Measurements from ENCODE around the gene LRP2. TPM values are rescaled to one million over a fixed set of nuclear protein-coding genes. Genes with fewer than 3 reads are reported as not detected.
"Not testable (repeated sequence)": the region's sequence is repeated elsewhere in the genome, so short reads cannot be mapped to it uniquely, and the experiment has no call there.

LRP2 gene
- total and polyA plus RNA-seq, 4 donors = 0.19 to 5.7 (median 0.40) TPM

DNA sequence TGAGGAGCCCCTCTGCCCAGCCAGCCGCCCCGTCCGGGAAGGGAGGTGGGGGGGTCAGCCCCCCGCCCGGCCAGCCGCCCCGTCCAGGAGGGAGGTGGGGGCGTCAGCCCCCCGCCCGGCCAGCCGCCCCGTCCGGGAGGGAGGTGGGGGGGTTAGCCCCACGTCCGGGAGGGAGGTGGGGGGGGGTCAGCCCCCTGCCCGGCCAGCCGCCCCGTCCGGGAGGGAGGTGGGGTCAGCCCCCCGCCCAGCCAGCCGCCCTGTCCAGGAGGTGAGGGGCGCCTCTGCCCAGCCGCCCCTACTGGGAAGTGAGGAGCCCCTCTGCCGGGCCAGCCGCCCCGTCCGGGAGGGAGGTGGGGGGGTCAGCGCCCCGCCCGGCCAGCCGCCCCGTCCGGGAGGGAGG is 34.5 kb downstream of the LRP2 start:
- not testable (repeated sequence) for H3K9me3 ChIP-seq (ENCODE audit: control insufficient read depth in 4 of 4, low read length in 3 of 4); DNase-seq (ENCODE audit: low spot score); H3K27ac ChIP-seq (ENCODE audit: low read depth in 1 of 2, low read length in 2 of 2); H3K4me3 ChIP-seq (ENCODE audit: low read depth in 1 of 3, low read length in 3 of 3); H3K27me3 ChIP-seq (ENCODE audit: control insufficient read depth in 4 of 4, insufficient read depth in 4 of 4, low read length in 3 of 4); H3K36me3 ChIP-seq (ENCODE audit: control insufficient read depth in 4 of 4, insufficient read depth in 3 of 4, low read depth in 1 of 4, low read length in 3 of 4); H3K9ac ChIP-seq (ENCODE audit: low read depth in 1 of 2, low read length in 2 of 2); H3K4me1 ChIP-seq (ENCODE audit: control insufficient read depth in 4 of 4, insufficient read depth in 4 of 4, low read length in 3 of 4)
- WGBS = 98% methylated on average over 27 of the region's 33 CpGs

DNA sequence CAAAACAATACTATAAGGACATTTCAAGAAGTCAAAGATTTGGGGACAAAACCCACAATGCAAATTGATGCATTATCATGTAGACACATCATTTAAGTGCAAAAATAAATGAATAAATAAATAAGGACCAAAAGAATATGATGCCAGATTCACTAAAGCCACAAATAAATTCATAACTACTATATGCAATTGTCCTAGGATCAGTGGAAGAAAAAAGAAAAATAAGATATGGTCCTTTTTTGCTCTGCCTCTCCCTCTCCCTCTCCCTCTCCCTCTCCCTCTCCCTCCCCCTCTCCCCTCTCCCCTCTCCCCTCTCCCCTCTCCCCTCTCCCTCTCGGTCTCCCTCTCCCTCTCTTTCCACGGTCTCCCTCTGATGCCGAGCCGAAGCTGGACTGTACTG is 36.4 kb downstream of the LRP2 start:
- H3K27me3 ChIP-seq (ENCODE audit: control insufficient read depth in 4 of 4, insufficient read depth in 4 of 4, low read length in 3 of 4); DNase-seq (ENCODE audit: low spot score); H3K9ac ChIP-seq (ENCODE audit: low read depth in 1 of 2, low read length in 2 of 2); H3K4me3 ChIP-seq (ENCODE audit: low read depth in 1 of 3, low read length in 3 of 3); H3K27ac ChIP-seq (ENCODE audit: low read depth in 1 of 2, low read length in 2 of 2); H3K9me3 ChIP-seq (ENCODE audit: control insufficient read depth in 4 of 4, low read length in 3 of 4); H3K36me3 ChIP-seq (ENCODE audit: control insufficient read depth in 4 of 4, insufficient read depth in 3 of 4, low read depth in 1 of 4, low read length in 3 of 4); H3K4me1 ChIP-seq (ENCODE audit: control insufficient read depth in 4 of 4, insufficient read depth in 4 of 4, low read length in 3 of 4): not testable (repeated sequence)
- WGBS = no CpG with 5 or more reads among the region's 4 CpGs

DNA sequence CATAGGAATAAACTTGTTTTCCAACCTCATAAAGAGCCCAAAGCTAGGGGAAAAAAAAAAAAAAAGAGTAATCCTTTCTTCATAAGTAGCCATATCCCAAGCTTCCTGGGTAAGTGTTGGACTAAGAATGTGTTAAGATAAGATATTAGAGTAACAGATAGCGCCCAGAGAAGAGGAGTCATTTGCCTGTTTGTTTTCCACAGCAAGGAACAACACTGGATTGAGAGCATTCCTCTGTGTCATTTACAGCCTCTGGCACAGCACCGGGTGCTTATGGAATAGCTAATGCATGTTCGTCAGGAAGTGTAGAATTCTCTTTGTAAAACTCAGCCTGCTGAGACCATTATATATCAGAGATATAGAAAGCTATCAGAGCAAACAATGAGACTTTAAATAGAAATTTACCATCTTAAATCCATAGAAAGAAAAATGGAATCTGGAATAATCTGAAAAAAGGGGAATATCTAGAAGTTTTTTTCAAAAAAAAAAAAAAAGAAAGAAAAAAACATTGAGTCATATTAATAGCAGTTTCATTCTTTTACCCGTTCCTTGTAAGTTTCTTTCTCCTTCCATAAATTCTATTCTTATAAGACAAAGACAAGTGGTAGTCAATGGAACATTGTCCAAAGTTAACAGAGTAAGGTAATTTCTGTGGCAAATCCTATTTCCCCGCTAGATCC is 37.6 kb downstream of the LRP2 start:
- no peak for DNase-seq (ENCODE audit: low spot score)
- Histone ChIP-seq H3K27me3 (ENCODE audit: control insufficient read depth in 4 of 4, insufficient read depth in 4 of 4, low read length in 3 of 4) (peaks cover 0 to 3% (median 0%) of the 10 kb centered on the region in 4 donors), H3K9ac (ENCODE audit: low read depth in 1 of 2, low read length in 2 of 2) (no peak overlapping the region), H3K36me3 (ENCODE audit: control insufficient read depth in 4 of 4, insufficient read depth in 3 of 4, low read depth in 1 of 4, low read length in 3 of 4) (no peaks in the 10 kb centered on the region), H3K4me1 (ENCODE audit: control insufficient read depth in 4 of 4, insufficient read depth in 4 of 4, low read length in 3 of 4) (no peaks in the 10 kb centered on the region), H3K27ac (ENCODE audit: low read depth in 1 of 2, low read length in 2 of 2) (no peak overlapping the region), H3K4me3 (ENCODE audit: low read depth in 1 of 3, low read length in 3 of 3) (no peak overlapping the region), H3K9me3 (ENCODE audit: control insufficient read depth in 4 of 4, low read length in 3 of 4) (no peaks in the 10 kb centered on the region)
- TF ChIP-seq, protein P1, sequence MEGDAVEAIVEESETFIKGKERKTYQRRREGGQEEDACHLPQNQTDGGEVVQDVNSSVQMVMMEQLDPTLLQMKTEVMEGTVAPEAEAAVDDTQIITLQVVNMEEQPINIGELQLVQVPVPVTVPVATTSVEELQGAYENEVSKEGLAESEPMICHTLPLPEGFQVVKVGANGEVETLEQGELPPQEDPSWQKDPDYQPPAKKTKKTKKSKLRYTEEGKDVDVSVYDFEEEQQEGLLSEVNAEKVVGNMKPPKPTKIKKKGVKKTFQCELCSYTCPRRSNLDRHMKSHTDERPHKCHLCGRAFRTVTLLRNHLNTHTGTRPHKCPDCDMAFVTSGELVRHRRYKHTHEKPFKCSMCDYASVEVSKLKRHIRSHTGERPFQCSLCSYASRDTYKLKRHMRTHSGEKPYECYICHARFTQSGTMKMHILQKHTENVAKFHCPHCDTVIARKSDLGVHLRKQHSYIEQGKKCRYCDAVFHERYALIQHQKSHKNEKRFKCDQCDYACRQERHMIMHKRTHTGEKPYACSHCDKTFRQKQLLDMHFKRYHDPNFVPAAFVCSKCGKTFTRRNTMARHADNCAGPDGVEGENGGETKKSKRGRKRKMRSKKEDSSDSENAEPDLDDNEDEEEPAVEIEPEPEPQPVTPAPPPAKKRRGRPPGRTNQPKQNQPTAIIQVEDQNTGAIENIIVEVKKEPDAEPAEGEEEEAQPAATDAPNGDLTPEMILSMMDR (IDR thresholded peaks at IDR 0.05; ENCODE audit: low read depth, low read length, missing input control) = no peak
- TF ChIP-seq FOXA2 (IDR thresholded peaks at IDR 0.05) (no peak), GABPA (IDR thresholded peaks at IDR 0.05 in 1 of 2, conservative IDR thresholded peaks at IDR 0.05 in 1 of 2) (no peak), NR2F2 (IDR thresholded peaks at IDR 0.05) (no peak), YY1 (IDR thresholded peaks at IDR 0.05) (no peak), TAF1 (conservative IDR thresholded peaks at IDR 0.05) (no peak)
- TF ChIP-seq, protein P2, sequence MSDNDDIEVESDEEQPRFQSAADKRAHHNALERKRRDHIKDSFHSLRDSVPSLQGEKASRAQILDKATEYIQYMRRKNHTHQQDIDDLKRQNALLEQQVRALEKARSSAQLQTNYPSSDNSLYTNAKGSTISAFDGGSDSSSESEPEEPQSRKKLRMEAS (IDR thresholded peaks at IDR 0.05) = no peak
- WGBS = 58% methylated on average over 5 of the region's 5 CpGs

DNA sequence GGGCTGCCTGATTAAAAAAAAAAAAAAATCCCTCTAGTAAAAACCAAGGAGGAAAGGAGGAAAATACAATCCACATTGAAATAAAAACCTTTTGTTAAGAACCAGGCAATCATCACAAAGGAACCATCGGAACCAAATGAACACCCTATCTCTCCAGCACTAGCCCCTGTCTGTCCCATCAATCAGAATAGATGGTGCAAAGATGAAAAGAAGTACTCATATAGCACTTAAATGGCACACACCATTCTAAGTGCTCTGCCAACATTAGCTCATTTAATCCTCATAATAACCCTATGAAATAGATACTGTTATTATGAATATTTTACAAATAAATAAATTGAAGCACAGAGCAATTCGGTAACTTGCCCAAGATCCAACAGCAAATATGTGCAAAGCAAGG is 38.5 kb downstream of the LRP2 start:
- no peak overlapping the region for H3K4me3 ChIP-seq (ENCODE audit: low read depth in 1 of 3, low read length in 3 of 3)
- H3K27ac ChIP-seq (ENCODE audit: low read depth in 1 of 2, low read length in 2 of 2) = no peak overlapping the region
- H3K9ac ChIP-seq (ENCODE audit: low read depth in 1 of 2, low read length in 2 of 2) = no peak overlapping the region
- WGBS = 79% methylated on average over 2 of the region's 2 CpGs
- peaks cover 0 to 3% (median 0%) of the 10 kb centered on the region in 4 donors for H3K27me3 ChIP-seq (ENCODE audit: control insufficient read depth in 4 of 4, insufficient read depth in 4 of 4, low read length in 3 of 4)
- no peaks in the 10 kb centered on the region for H3K9me3 ChIP-seq (ENCODE audit: control insufficient read depth in 4 of 4, low read length in 3 of 4)
- no peaks in the 10 kb centered on the region for H3K4me1 ChIP-seq (ENCODE audit: control insufficient read depth in 4 of 4, insufficient read depth in 4 of 4, low read length in 3 of 4)
- H3K36me3 ChIP-seq (ENCODE audit: control insufficient read depth in 4 of 4, insufficient read depth in 3 of 4, low read depth in 1 of 4, low read length in 3 of 4) = no peaks in the 10 kb centered on the region
- no peak for DNase-seq (ENCODE audit: low spot score)
- TF ChIP-seq, protein P3, sequence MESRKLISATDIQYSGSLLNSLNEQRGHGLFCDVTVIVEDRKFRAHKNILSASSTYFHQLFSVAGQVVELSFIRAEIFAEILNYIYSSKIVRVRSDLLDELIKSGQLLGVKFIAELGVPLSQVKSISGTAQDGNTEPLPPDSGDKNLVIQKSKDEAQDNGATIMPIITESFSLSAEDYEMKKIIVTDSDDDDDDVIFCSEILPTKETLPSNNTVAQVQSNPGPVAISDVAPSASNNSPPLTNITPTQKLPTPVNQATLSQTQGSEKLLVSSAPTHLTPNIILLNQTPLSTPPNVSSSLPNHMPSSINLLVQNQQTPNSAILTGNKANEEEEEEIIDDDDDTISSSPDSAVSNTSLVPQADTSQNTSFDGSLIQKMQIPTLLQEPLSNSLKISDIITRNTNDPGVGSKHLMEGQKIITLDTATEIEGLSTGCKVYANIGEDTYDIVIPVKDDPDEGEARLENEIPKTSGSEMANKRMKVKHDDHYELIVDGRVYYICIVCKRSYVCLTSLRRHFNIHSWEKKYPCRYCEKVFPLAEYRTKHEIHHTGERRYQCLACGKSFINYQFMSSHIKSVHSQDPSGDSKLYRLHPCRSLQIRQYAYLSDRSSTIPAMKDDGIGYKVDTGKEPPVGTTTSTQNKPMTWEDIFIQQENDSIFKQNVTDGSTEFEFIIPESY (IDR thresholded peaks at IDR 0.05) = no peak
- TF ChIP-seq, protein P4, sequence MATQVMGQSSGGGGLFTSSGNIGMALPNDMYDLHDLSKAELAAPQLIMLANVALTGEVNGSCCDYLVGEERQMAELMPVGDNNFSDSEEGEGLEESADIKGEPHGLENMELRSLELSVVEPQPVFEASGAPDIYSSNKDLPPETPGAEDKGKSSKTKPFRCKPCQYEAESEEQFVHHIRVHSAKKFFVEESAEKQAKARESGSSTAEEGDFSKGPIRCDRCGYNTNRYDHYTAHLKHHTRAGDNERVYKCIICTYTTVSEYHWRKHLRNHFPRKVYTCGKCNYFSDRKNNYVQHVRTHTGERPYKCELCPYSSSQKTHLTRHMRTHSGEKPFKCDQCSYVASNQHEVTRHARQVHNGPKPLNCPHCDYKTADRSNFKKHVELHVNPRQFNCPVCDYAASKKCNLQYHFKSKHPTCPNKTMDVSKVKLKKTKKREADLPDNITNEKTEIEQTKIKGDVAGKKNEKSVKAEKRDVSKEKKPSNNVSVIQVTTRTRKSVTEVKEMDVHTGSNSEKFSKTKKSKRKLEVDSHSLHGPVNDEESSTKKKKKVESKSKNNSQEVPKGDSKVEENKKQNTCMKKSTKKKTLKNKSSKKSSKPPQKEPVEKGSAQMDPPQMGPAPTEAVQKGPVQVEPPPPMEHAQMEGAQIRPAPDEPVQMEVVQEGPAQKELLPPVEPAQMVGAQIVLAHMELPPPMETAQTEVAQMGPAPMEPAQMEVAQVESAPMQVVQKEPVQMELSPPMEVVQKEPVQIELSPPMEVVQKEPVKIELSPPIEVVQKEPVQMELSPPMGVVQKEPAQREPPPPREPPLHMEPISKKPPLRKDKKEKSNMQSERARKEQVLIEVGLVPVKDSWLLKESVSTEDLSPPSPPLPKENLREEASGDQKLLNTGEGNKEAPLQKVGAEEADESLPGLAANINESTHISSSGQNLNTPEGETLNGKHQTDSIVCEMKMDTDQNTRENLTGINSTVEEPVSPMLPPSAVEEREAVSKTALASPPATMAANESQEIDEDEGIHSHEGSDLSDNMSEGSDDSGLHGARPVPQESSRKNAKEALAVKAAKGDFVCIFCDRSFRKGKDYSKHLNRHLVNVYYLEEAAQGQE (IDR thresholded peaks at IDR 0.05) = no peak
- TF ChIP-seq HNF4G (IDR thresholded peaks at IDR 0.05) = no peak
- TF ChIP-seq SP1 (IDR thresholded peaks at IDR 0.05) = no peak
- TF ChIP-seq TAF1 (conservative IDR thresholded peaks at IDR 0.05) = no peak
- TF ChIP-seq RXRA (IDR thresholded peaks at IDR 0.05) = no peak
- no peak for TF ChIP-seq GABPA (IDR thresholded peaks at IDR 0.05 in 1 of 2, conservative IDR thresholded peaks at IDR 0.05 in 1 of 2)
- no peak for TF ChIP-seq FOXA2 (IDR thresholded peaks at IDR 0.05)
- no peak for TF ChIP-seq FOXA1 (IDR thresholded peaks at IDR 0.05)
- TF ChIP-seq YY1 (IDR thresholded peaks at IDR 0.05) = no peak
- TF ChIP-seq NR2F2 (IDR thresholded peaks at IDR 0.05) = no peak
- TF ChIP-seq, protein P5, sequence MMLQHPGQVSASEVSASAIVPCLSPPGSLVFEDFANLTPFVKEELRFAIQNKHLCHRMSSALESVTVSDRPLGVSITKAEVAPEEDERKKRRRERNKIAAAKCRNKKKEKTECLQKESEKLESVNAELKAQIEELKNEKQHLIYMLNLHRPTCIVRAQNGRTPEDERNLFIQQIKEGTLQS (IDR thresholded peaks at IDR 0.05) = no peak
- TF ChIP-seq RAD21 (IDR thresholded peaks at IDR 0.05) = no peak

Measured in liver (tissue), 9 donors.